ENCODE measurements around the gene ARPIN. TPM values are rescaled to one million over a fixed set of nuclear protein-coding genes. Genes with fewer than 3 reads are reported as not detected.

Gene ARPIN
- total and polyA plus RNA-seq, 9 of the 15 experiments (the other 6 are each of a cell fraction or from before 2014, with no cell fraction given): not detected

- intact Hi-C loops (cut with micrococcal nuclease): loop anchor here (1.0 kb wide), 2 partner anchors 115 to 132 kb away; no protein-coding TSS in a partner anchor
These were observed 37.0 kb downstream of the ARPIN start for GRCh38 chr15:89875741-89876140.

More at GRCh38 chr15:89875741-89876140, 37.0 kb downstream of the ARPIN start:
- no peaks in the 10 kb centered on the region for H3K27me3 ChIP-seq (ENCODE audit: control insufficient read depth in 2 of 2, insufficient read depth in 2 of 2, low read length in 2 of 2)
- FAIRE-seq (no peak), ATAC-seq (no peak), DNase-seq (ENCODE audit: extremely low read depth in 1 of 4, low spot score in 3 of 4) (no peak)
- H3K4me1 ChIP-seq (replicated peaks in 1 of 2; ENCODE audit: control insufficient read depth in 2 of 2, insufficient read depth in 2 of 2, low read length in 2 of 2): peaks cover 0 to 3% of the 10 kb centered on the region in 2 experiments; a peak in 1 of 5 replicates
- H3K4me3 ChIP-seq: no peak overlapping the region
- in situ Hi-C loops (cut with MboI): loop anchor here (5.0 kb wide), 1 partner anchor 118 kb away; no protein-coding TSS in a partner anchor
- H3K4me2 ChIP-seq (ENCODE audit: insufficient read depth, low read length): no peak overlapping the region
- H3K9ac ChIP-seq (ENCODE audit: insufficient read depth in 1 of 2, low read depth in 2 of 2, low read length in 2 of 2): no peak overlapping the region
- H3K79me2 ChIP-seq (ENCODE audit: control insufficient read depth, insufficient read depth, low read length): no peaks in the 10 kb centered on the region
- no peak overlapping the region for H2AFZ ChIP-seq (ENCODE audit: low read depth, low read length)
- no peaks in the 10 kb centered on the region for H4K20me1 ChIP-seq (replicated peaks; ENCODE audit: control insufficient read depth, insufficient read depth, low read length)
- no TSS peak for BruUV-seq (replicated peaks)
- POLR2A ChIA-PET: interaction anchor here (0.6 to 1.8 kb wide), 2 partner anchors 120 to 345 kb away, joined by 3 to 5 read pairs; no protein-coding TSS in a partner anchor
- peaks cover 46% of the 10 kb centered on the region; the same call in 2 of the 3 replicates for H3K36me3 ChIP-seq (ENCODE audit: control insufficient read depth, insufficient read depth, low read length)
- H3K9me1 ChIP-seq (ENCODE audit: control insufficient read depth, insufficient read depth, low read length): no peaks in the 10 kb centered on the region
- TF ChIP-seq GTF2A2 (tag; IDR thresholded peaks at IDR 0.05) (no peak), NEUROD1 (IDR thresholded peaks at IDR 0.05; ENCODE audit: borderline replicate concordance, low read depth, low read length, partially characterized antibody) (no peak), CHD2 (IDR thresholded peaks at IDR 0.05; ENCODE audit: low read depth, low read length) (no peak), ATF3 (IDR thresholded peaks at IDR 0.05) (no peak), ATF3 (CRISPR knock-in tag; conservative IDR thresholded peaks at IDR 0.05) (no peak), TFE3 (CRISPR knock-in tag; IDR thresholded peaks at IDR 0.05) (no peak)
- H3K27ac ChIP-seq (ENCODE audit: extremely low read depth, low read depth, low read length): no peak overlapping the region
- H3K9me3 ChIP-seq (replicated peaks; ENCODE audit: control insufficient read depth, insufficient read depth, low read depth, low read length): no peaks in the 10 kb centered on the region
- CTCF ChIA-PET (ENCODE audit: low intra/inter-chr PET ratio): interaction anchor here (0.7 to 3.0 kb wide), 4 partner anchors 114 to 228 kb away, joined by 3 to 28 read pairs (median 6); partner anchors contain the start of gene MESP1
- WGBS (ENCODE audit: insufficient coverage, low coverage, missing lambda C conversion rate): 80% methylated on average over 5 of the region's 6 CpGs
